Measurements from ENCODE around the gene MAST4. TPM values are rescaled to one million over a fixed set of nuclear protein-coding genes. Genes with fewer than 3 reads are reported as not detected.

The MAST4 gene
- total RNA-seq, 1 experiment from 2014 or later, result 11.8 TPM

- Histone ChIP-seq H4K20me1 (ENCODE audit: insufficient read depth, low read depth, low read length) (no peaks in the 10 kb centered on the region), H3K27me3 (ENCODE audit: low read length) (no peaks in the 10 kb centered on the region), H3K4me1 (ENCODE audit: low read length) (peaks cover 27% of the 10 kb centered on the region), H3K4me3 (ENCODE audit: low read length) (no peak overlapping the region), H3K79me2 (ENCODE audit: low read length) (no peaks in the 10 kb centered on the region), H3K9me3 (ENCODE audit: low read length) (no peaks in the 10 kb centered on the region), H3K4me2 (ENCODE audit: low read depth, low read length, poor library complexity, severe bottlenecking) (peak overlapping the region; percentile 64), H3K36me3 (ENCODE audit: insufficient read depth, low read length) (no peaks in the 10 kb centered on the region), H3K27ac (ENCODE audit: low read length) (no peak overlapping the region), H3K9me2 (replicated peaks; ENCODE audit: insufficient read depth, low read length) (no peaks in the 10 kb centered on the region), H2AFZ (ENCODE audit: low read length) (no peak overlapping the region), H3K9ac (ENCODE audit: low read length) (no peak overlapping the region)
- DNase-seq, result no peak
These were observed 410.3 kb downstream of the MAST4 start for GRCh38 chr5:67006500-67006848.

- no peaks in the 10 kb centered on the region for H3K9me3 ChIP-seq (ENCODE audit: low read length)
- H3K36me3 ChIP-seq (ENCODE audit: insufficient read depth, low read length), result no peaks in the 10 kb centered on the region
- no peaks in the 10 kb centered on the region for H3K9me2 ChIP-seq (replicated peaks; ENCODE audit: insufficient read depth, low read length)
- no peaks in the 10 kb centered on the region for H4K20me1 ChIP-seq (ENCODE audit: insufficient read depth, low read depth, low read length)
- H3K27me3 ChIP-seq (ENCODE audit: low read length), result no peaks in the 10 kb centered on the region
- DNase-seq, result no peak
- no peak overlapping the region for H2AFZ ChIP-seq (ENCODE audit: low read length)
- H3K4me2 ChIP-seq (ENCODE audit: low read depth, low read length, poor library complexity, severe bottlenecking), result no peak overlapping the region
- no peak overlapping the region for H3K4me3 ChIP-seq (ENCODE audit: low read length)
- no peak overlapping the region for H3K27ac ChIP-seq (ENCODE audit: low read length)
- H3K4me1 ChIP-seq (ENCODE audit: low read length), result peaks cover 18% of the 10 kb centered on the region
- no peaks in the 10 kb centered on the region for H3K79me2 ChIP-seq (ENCODE audit: low read length)
- no peak overlapping the region for H3K9ac ChIP-seq (ENCODE audit: low read length)
These were observed 412.8 kb downstream of the MAST4 start for GRCh38 chr5:67009028-67009427.

GRCh38 chr5:67010684-67011409 is 414.7 kb downstream of the MAST4 start:
- H3K9ac ChIP-seq (ENCODE audit: low read length), result no peak overlapping the region
- no peak overlapping the region for H3K4me3 ChIP-seq (ENCODE audit: low read length)
- H3K36me3 ChIP-seq (ENCODE audit: insufficient read depth, low read length), result no peaks in the 10 kb centered on the region
- no peaks in the 10 kb centered on the region for H3K79me2 ChIP-seq (ENCODE audit: low read length)
- no peaks in the 10 kb centered on the region for H3K9me3 ChIP-seq (ENCODE audit: low read length)
- H3K9me2 ChIP-seq (replicated peaks; ENCODE audit: insufficient read depth, low read length), result no peaks in the 10 kb centered on the region
- H3K4me2 ChIP-seq (ENCODE audit: low read depth, low read length, poor library complexity, severe bottlenecking), result no peak overlapping the region
- H3K27me3 ChIP-seq (ENCODE audit: low read length), result no peaks in the 10 kb centered on the region
- H2AFZ ChIP-seq (ENCODE audit: low read length), result no peak overlapping the region
- no peak overlapping the region for H3K27ac ChIP-seq (ENCODE audit: low read length)
- no peaks in the 10 kb centered on the region for H4K20me1 ChIP-seq (ENCODE audit: insufficient read depth, low read depth, low read length)
- peaks cover 7% of the 10 kb centered on the region for H3K4me1 ChIP-seq (ENCODE audit: low read length)
- no peak for DNase-seq

GRCh38 chr5:67011422-67011821 is 415.2 kb downstream of the MAST4 start:
- no peaks in the 10 kb centered on the region for H3K9me2 ChIP-seq (replicated peaks; ENCODE audit: insufficient read depth, low read length)
- H4K20me1 ChIP-seq (ENCODE audit: insufficient read depth, low read depth, low read length), result no peaks in the 10 kb centered on the region
- no peak for DNase-seq
- no peaks in the 10 kb centered on the region for H3K27me3 ChIP-seq (ENCODE audit: low read length)
- H3K36me3 ChIP-seq (ENCODE audit: insufficient read depth, low read length), result no peaks in the 10 kb centered on the region
- no peak overlapping the region for H2AFZ ChIP-seq (ENCODE audit: low read length)
- H3K27ac ChIP-seq (ENCODE audit: low read length), result no peak overlapping the region
- H3K9ac ChIP-seq (ENCODE audit: low read length), result no peak overlapping the region
- no peak overlapping the region for H3K4me2 ChIP-seq (ENCODE audit: low read depth, low read length, poor library complexity, severe bottlenecking)
- peaks cover under 1% of the 10 kb centered on the region; the same call in 1 of the 2 replicates for H3K4me1 ChIP-seq (ENCODE audit: low read length)
- no peak overlapping the region for H3K4me3 ChIP-seq (ENCODE audit: low read length)
- H3K9me3 ChIP-seq (ENCODE audit: low read length), result no peaks in the 10 kb centered on the region
- H3K79me2 ChIP-seq (ENCODE audit: low read length), result no peaks in the 10 kb centered on the region

- Histone ChIP-seq H3K9me2 (replicated peaks; ENCODE audit: insufficient read depth, low read length) (no peaks in the 10 kb centered on the region), H3K4me3 (ENCODE audit: low read length) (no peak overlapping the region), H3K9me3 (ENCODE audit: low read length) (no peaks in the 10 kb centered on the region), H3K36me3 (ENCODE audit: insufficient read depth, low read length) (no peaks in the 10 kb centered on the region), H2AFZ (ENCODE audit: low read length) (no peak overlapping the region), H3K4me1 (ENCODE audit: low read length) (no peaks in the 10 kb centered on the region), H3K27ac (ENCODE audit: low read length) (no peak overlapping the region), H3K27me3 (ENCODE audit: low read length) (no peaks in the 10 kb centered on the region), H4K20me1 (ENCODE audit: insufficient read depth, low read depth, low read length) (no peaks in the 10 kb centered on the region), H3K79me2 (ENCODE audit: low read length) (no peaks in the 10 kb centered on the region), H3K9ac (ENCODE audit: low read length) (no peak overlapping the region), H3K4me2 (ENCODE audit: low read depth, low read length, poor library complexity, severe bottlenecking) (no peak overlapping the region)
- DNase-seq, result no peak
These were observed 416.0 kb downstream of the MAST4 start for GRCh38 chr5:67012171-67012570.

GRCh38 chr5:67013719-67014118 is 417.5 kb downstream of the MAST4 start:
- no peak for DNase-seq
- Histone ChIP-seq H3K4me3 (ENCODE audit: low read length) (no peak overlapping the region), H3K9ac (ENCODE audit: low read length) (no peak overlapping the region), H4K20me1 (ENCODE audit: insufficient read depth, low read depth, low read length) (no peaks in the 10 kb centered on the region), H3K36me3 (ENCODE audit: insufficient read depth, low read length) (no peaks in the 10 kb centered on the region), H3K9me2 (replicated peaks; ENCODE audit: insufficient read depth, low read length) (no peaks in the 10 kb centered on the region), H3K27me3 (ENCODE audit: low read length) (no peaks in the 10 kb centered on the region), H3K9me3 (ENCODE audit: low read length) (no peaks in the 10 kb centered on the region), H3K4me2 (ENCODE audit: low read depth, low read length, poor library complexity, severe bottlenecking) (no peak overlapping the region), H2AFZ (ENCODE audit: low read length) (no peak overlapping the region), H3K4me1 (ENCODE audit: low read length) (no peaks in the 10 kb centered on the region), H3K27ac (ENCODE audit: low read length) (no peak overlapping the region), H3K79me2 (ENCODE audit: low read length) (no peaks in the 10 kb centered on the region)

- Histone ChIP-seq H3K9me3 (ENCODE audit: low read length) (no peaks in the 10 kb centered on the region), H3K9me2 (replicated peaks; ENCODE audit: insufficient read depth, low read length) (no peaks in the 10 kb centered on the region), H3K4me2 (ENCODE audit: low read depth, low read length, poor library complexity, severe bottlenecking) (no peak overlapping the region), H4K20me1 (ENCODE audit: insufficient read depth, low read depth, low read length) (no peaks in the 10 kb centered on the region), H3K4me1 (ENCODE audit: low read length) (no peaks in the 10 kb centered on the region), H3K4me3 (ENCODE audit: low read length) (no peak overlapping the region), H3K79me2 (ENCODE audit: low read length) (no peaks in the 10 kb centered on the region), H3K36me3 (ENCODE audit: insufficient read depth, low read length) (no peaks in the 10 kb centered on the region), H3K27me3 (ENCODE audit: low read length) (no peaks in the 10 kb centered on the region), H2AFZ (ENCODE audit: low read length) (no peak overlapping the region), H3K27ac (ENCODE audit: low read length) (no peak overlapping the region), H3K9ac (ENCODE audit: low read length) (no peak overlapping the region)
- no peak for DNase-seq
These were observed 418.0 kb downstream of the MAST4 start for GRCh38 chr5:67014191-67014590.

GRCh38 chr5:67014957-67015400 is 418.8 kb downstream of the MAST4 start:
- H3K79me2 ChIP-seq (ENCODE audit: low read length), result no peaks in the 10 kb centered on the region

More at GRCh38 chr5:67014957-67015400, 418.8 kb downstream of the MAST4 start:
- Histone ChIP-seq H3K9ac (ENCODE audit: low read length) (no peak overlapping the region), H3K27ac (ENCODE audit: low read length) (no peak overlapping the region), H3K9me2 (replicated peaks; ENCODE audit: insufficient read depth, low read length) (no peaks in the 10 kb centered on the region), H3K4me1 (ENCODE audit: low read length) (no peaks in the 10 kb centered on the region), H2AFZ (ENCODE audit: low read length) (no peak overlapping the region), H3K36me3 (ENCODE audit: insufficient read depth, low read length) (no peaks in the 10 kb centered on the region), H4K20me1 (ENCODE audit: insufficient read depth, low read depth, low read length) (no peaks in the 10 kb centered on the region), H3K27me3 (ENCODE audit: low read length) (no peaks in the 10 kb centered on the region), H3K9me3 (ENCODE audit: low read length) (no peaks in the 10 kb centered on the region), H3K4me3 (ENCODE audit: low read length) (no peak overlapping the region), H3K4me2 (ENCODE audit: low read depth, low read length, poor library complexity, severe bottlenecking) (no peak overlapping the region)
- no peak for DNase-seq

All from Karpas-422 (cell line).